Neural cell (in vitro differentiated cells): Measurements from ENCODE around the gene CDH12.

Experiments
- POLR2AphosphoS5 ChIP-seq: IDR thresholded peaks from 2 replicates; pipeline ENCODE4 v1.6.1; 2012
- TF ChIP-seq, protein P1 (sequence below): fragments of 450-650 bp; IDR thresholded peaks from 2 replicates; pipeline ENCODE4 v1.5.1; 2014; ENCODE audit warnings: antibody characterized with exemption, mild to moderate bottlenecking, moderate library complexity; ENCODE audit not compliant: poor library complexity, severe bottlenecking

DNA sequence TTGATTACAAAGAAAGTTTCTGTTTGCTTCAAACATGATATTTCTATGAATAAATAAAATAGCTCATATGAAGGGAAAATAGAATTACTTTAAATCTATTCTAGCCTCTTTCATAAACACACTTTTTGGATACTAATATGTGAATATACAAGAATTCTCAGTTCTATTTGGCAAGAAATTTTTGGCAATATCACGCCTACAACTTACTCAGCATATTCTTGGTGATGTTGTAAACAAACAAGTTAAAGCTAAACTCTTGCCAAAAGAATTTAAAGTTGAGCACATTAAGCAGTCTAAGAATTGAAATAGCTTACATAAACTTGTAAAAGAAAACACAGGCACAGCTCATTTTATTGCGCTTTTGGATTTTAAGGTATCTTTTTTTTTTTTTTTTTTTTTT, 209.8 kb downstream of the CDH12 start:
- TF ChIP-seq, protein P1, sequence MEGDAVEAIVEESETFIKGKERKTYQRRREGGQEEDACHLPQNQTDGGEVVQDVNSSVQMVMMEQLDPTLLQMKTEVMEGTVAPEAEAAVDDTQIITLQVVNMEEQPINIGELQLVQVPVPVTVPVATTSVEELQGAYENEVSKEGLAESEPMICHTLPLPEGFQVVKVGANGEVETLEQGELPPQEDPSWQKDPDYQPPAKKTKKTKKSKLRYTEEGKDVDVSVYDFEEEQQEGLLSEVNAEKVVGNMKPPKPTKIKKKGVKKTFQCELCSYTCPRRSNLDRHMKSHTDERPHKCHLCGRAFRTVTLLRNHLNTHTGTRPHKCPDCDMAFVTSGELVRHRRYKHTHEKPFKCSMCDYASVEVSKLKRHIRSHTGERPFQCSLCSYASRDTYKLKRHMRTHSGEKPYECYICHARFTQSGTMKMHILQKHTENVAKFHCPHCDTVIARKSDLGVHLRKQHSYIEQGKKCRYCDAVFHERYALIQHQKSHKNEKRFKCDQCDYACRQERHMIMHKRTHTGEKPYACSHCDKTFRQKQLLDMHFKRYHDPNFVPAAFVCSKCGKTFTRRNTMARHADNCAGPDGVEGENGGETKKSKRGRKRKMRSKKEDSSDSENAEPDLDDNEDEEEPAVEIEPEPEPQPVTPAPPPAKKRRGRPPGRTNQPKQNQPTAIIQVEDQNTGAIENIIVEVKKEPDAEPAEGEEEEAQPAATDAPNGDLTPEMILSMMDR: no peak
- TF ChIP-seq POLR2AphosphoS5: no peak
